SU-DHL-6 (cell line): Measurements from ENCODE around the gene STK10.

Source experiments
- H2AFZ ChIP-seq: fragments of 200-600 bp; sonication (generic); 2 replicates; pipeline ENCODE4 v1.6.1; 2014; ENCODE audit warnings: low read depth, mild to moderate bottlenecking, moderate library complexity, mixed read lengths, antibody characterized with exemption, low read length; ENCODE audit not compliant: severe bottlenecking
- H3F3A ChIP-seq: fragments of 200-600 bp; shearing (Covaris generic); 2 replicates; pipeline ENCODE4 v1.6.0; 2016; ENCODE audit warnings: antibody characterized with exemption, mild to moderate bottlenecking; ENCODE audit not compliant: insufficient read depth
- H3K27ac ChIP-seq: fragments of 200-600 bp; sonication (generic); 2 replicates; pipeline ENCODE4 v1.5.1; 2016; ENCODE audit warnings: low read depth, mild to moderate bottlenecking, low read length, moderate library complexity, mixed read lengths
- H3K27me3 ChIP-seq: fragments of 200-600 bp; sonication (generic), shearing (Covaris generic); 2 replicates; pipeline ENCODE4 v1.6.0; 2014; ENCODE audit warnings: mild to moderate bottlenecking, low read length
- H3K36me3 ChIP-seq: fragments of 200-600 bp; sonication (generic); 2 replicates; pipeline ENCODE4 v1.6.1; 2014; ENCODE audit warnings: mild to moderate bottlenecking, low read length, mixed read lengths
- H3K4me2 ChIP-seq: fragments of 300-600, 200-600 bp; shearing (Covaris generic), sonication (generic); 2 replicates; pipeline ENCODE4 v1.6.0; 2014; ENCODE audit warnings: low read length, low read depth, mild to moderate bottlenecking; ENCODE audit not compliant: poor library complexity, severe bottlenecking
- H3K4me3 ChIP-seq: fragments of 200-600 bp; sonication (generic); 2 replicates; pipeline ENCODE4 v1.5.1; 2014; ENCODE audit warnings: antibody characterized with exemption, low read length, mild to moderate bottlenecking, mixed read lengths; ENCODE audit not compliant: insufficient read depth, poor library complexity, severe bottlenecking
- H3K79me2 ChIP-seq: fragments of 200-600 bp; sonication (generic); 2 replicates; pipeline ENCODE4 v1.6.1; 2014; ENCODE audit warnings: mild to moderate bottlenecking, low read length, moderate library complexity; ENCODE audit not compliant: insufficient read depth
- H3K9ac ChIP-seq: fragments of 200-600 bp; sonication (generic); 2 replicates; pipeline ENCODE4 v1.7.0; 2014; ENCODE audit warnings: mild to moderate bottlenecking, low read length
- H3K9me2 ChIP-seq: fragments of 200-600 bp; sonication (generic); replicated peaks from 2 replicates; pipeline ENCODE4 v1.6.1; 2014; ENCODE audit warnings: low read length; ENCODE audit not compliant: insufficient read depth
- H3K9me3 ChIP-seq: fragments of 200-600 bp; sonication (generic); 2 replicates; pipeline ENCODE4 v1.6.1; 2014; ENCODE audit warnings: low read length, mixed read lengths; ENCODE audit not compliant: insufficient read depth
- H4K20me1 ChIP-seq: fragments of 200-600 bp; sonication (generic); 2 replicates; pipeline ENCODE4 v1.6.1; 2014; ENCODE audit warnings: low read depth, mild to moderate bottlenecking, antibody characterized with exemption, low read length, moderate library complexity, mixed read lengths
- EZH2phosphoT487 ChIP-seq: fragments of 200-600 bp; sonication (generic), shearing (Covaris generic); conservative IDR thresholded peaks from 2 replicates; pipeline ENCODE4 v1.6.1; 2018; ENCODE audit warnings: mild to moderate bottlenecking, antibody characterized with exemption, low read length, moderate library complexity, mixed read lengths
- TF ChIP-seq, protein P1 (sequence below): fragments of 200-600 bp; sonication (generic); IDR thresholded peaks from one replicate; pipeline ENCODE4 v1.5.1; 2017; ENCODE audit warnings: antibody characterized with exemption, mild to moderate bottlenecking, low read length, moderate library complexity; ENCODE audit not compliant: insufficient read depth, poor library complexity, severe bottlenecking

The STK10 gene

DNA sequence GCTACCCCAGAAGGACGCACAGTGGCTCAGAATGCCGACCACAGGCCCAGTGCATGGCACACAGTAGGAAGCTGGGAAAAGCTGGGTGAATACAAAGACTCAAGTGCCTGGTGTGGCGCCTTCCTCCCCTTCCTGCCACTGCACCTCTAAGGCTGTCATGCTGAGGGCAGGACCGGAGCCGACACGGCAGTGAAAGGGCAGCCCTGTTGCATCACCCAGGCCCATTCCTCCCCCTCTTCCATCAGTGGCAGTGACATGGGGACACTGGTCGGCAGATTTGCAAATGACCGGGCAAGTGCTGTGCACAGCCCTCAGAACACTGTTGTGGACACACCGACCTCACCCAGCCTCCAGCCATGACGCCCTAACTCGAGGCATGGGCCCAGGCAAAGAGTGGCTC is 84.0 kb downstream of the STK10 start:
- peaks cover 4% of the 10 kb centered on the region for H3F3A ChIP-seq
- no peak overlapping the region for H3K4me2 ChIP-seq
- no peak overlapping the region for H3K9ac ChIP-seq
- no peak overlapping the region for H3K4me3 ChIP-seq
- H4K20me1 ChIP-seq = no peaks in the 10 kb centered on the region
- H3K79me2 ChIP-seq = no peaks in the 10 kb centered on the region
- no peaks in the 10 kb centered on the region for H3K36me3 ChIP-seq
- H2AFZ ChIP-seq = no peak overlapping the region
- H3K27ac ChIP-seq = no peak overlapping the region
- no peaks in the 10 kb centered on the region for H3K9me2 ChIP-seq
- TF ChIP-seq EZH2phosphoT487 = no peak
- TF ChIP-seq, protein P1, sequence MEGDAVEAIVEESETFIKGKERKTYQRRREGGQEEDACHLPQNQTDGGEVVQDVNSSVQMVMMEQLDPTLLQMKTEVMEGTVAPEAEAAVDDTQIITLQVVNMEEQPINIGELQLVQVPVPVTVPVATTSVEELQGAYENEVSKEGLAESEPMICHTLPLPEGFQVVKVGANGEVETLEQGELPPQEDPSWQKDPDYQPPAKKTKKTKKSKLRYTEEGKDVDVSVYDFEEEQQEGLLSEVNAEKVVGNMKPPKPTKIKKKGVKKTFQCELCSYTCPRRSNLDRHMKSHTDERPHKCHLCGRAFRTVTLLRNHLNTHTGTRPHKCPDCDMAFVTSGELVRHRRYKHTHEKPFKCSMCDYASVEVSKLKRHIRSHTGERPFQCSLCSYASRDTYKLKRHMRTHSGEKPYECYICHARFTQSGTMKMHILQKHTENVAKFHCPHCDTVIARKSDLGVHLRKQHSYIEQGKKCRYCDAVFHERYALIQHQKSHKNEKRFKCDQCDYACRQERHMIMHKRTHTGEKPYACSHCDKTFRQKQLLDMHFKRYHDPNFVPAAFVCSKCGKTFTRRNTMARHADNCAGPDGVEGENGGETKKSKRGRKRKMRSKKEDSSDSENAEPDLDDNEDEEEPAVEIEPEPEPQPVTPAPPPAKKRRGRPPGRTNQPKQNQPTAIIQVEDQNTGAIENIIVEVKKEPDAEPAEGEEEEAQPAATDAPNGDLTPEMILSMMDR = no peak
- H3K9me3 ChIP-seq = no peaks in the 10 kb centered on the region
- H3K27me3 ChIP-seq = no peaks in the 10 kb centered on the region

- no peaks in the 10 kb centered on the region for H3K79me2 ChIP-seq
- H3K4me2 ChIP-seq = no peak overlapping the region
- H4K20me1 ChIP-seq = no peaks in the 10 kb centered on the region
- H3K27me3 ChIP-seq = no peaks in the 10 kb centered on the region
- H2AFZ ChIP-seq = no peak overlapping the region
- no peaks in the 10 kb centered on the region for H3K36me3 ChIP-seq
- no peak for TF ChIP-seq EZH2phosphoT487
- TF ChIP-seq, protein P1 = no peak
- H3K4me3 ChIP-seq = no peak overlapping the region
- no peak overlapping the region for H3K9ac ChIP-seq
- H3K27ac ChIP-seq = no peak overlapping the region
- peaks cover 3% of the 10 kb centered on the region for H3F3A ChIP-seq
- H3K9me2 ChIP-seq = no peaks in the 10 kb centered on the region
- no peaks in the 10 kb centered on the region for H3K9me3 ChIP-seq
Observed at GRCh38 chr5:172102913-172103626, 85.0 kb downstream of the STK10 start.

GRCh38 chr5:172102218-172102870 is 85.7 kb downstream of the STK10 start:
- TF ChIP-seq, protein P1 = no peak
- TF ChIP-seq EZH2phosphoT487 = no peak
- Histone ChIP-seq H3K9me2 (no peaks in the 10 kb centered on the region), H2AFZ (no peak overlapping the region), H3K36me3 (no peaks in the 10 kb centered on the region), H3F3A (no peaks in the 10 kb centered on the region), H3K9me3 (no peaks in the 10 kb centered on the region), H3K4me2 (no peak overlapping the region), H3K27ac (no peak overlapping the region), H3K27me3 (no peaks in the 10 kb centered on the region), H3K79me2 (no peaks in the 10 kb centered on the region), H4K20me1 (no peaks in the 10 kb centered on the region), H3K4me3 (no peak overlapping the region), H3K9ac (no peak overlapping the region)
